Spleen (tissue), 11 donors: ENCODE results near the gene SCGB1A1. TPM values are rescaled to one million over a fixed set of nuclear protein-coding genes. Genes with fewer than 3 reads are reported as not detected.
"Not testable (repeated sequence)": the region's sequence is repeated elsewhere in the genome, so short reads cannot be mapped to it uniquely, and the experiment has no call there.

Experiments used
- DNase-seq: peaks from one replicate; pipeline ENCODE4 v3.0.0-alpha.2; 2020
- H3K27ac ChIP-seq, 8 donors: fragments of 200-600 bp; sonication (generic) in 7 of 8; 1 replicate in 4 of 8; 2 replicates in 4 of 8; pipeline versions ENCODE4 v1.5.0 to v1.8.0; 2016 to 2021; ENCODE audit warnings: inconsistent platforms in 4 of 8, mild to moderate bottlenecking in 4 of 8, moderate library complexity in 1 of 8
- H3K27me3 ChIP-seq, 7 donors: fragments of 200-600 bp; sonication (generic) in 6 of 7; replicated peaks in 1 of 7; 1 replicate in 4 of 7; 2 replicates in 3 of 7; pipeline versions ENCODE4 v1.5.0 to v1.8.0; 2016 to 2021; ENCODE audit warnings: inconsistent platforms in 3 of 7, mild to moderate bottlenecking in 1 of 7
- H3K36me3 ChIP-seq, 6 donors: fragments of 200-600 bp; sonication (generic) in 5 of 6; 1 replicate in 4 of 6; 2 replicates in 2 of 6; pipeline versions ENCODE4 v1.5.0 to v1.8.0; 2016 to 2021; ENCODE audit warnings: inconsistent platforms in 2 of 6
- H3K4me1 ChIP-seq, 6 donors: fragments of 200-600 bp; sonication (generic) in 5 of 6; 1 replicate in 3 of 6; 2 replicates in 3 of 6; pipeline versions ENCODE4 v1.5.0 to v1.8.0; 2016 to 2021; ENCODE audit warnings: inconsistent platforms in 3 of 6
- H3K4me3 ChIP-seq, 8 donors: fragments of 200-600 bp; sonication (generic) in 7 of 8; 1 replicate in 4 of 8; 2 replicates in 4 of 8; pipeline versions ENCODE4 v1.5.0 to v1.8.0; 2016 to 2021; ENCODE audit warnings: inconsistent platforms in 4 of 8, mild to moderate bottlenecking in 4 of 8, moderate library complexity in 2 of 8
- H3K9me3 ChIP-seq, 8 donors: fragments of 200-600 bp; sonication (generic) in 7 of 8; 1 replicate in 4 of 8; 2 replicates in 4 of 8; pipeline versions ENCODE4 v1.5.0 to v1.8.0; 2016 to 2021; ENCODE audit warnings: inconsistent platforms in 4 of 8
- POLR2A ChIP-seq, 3 donors: fragments of 450-650 bp; IDR thresholded peaks; one replicate each; pipeline ENCODE4 v1.5.1; 2017; ENCODE audit warnings: antibody characterized with exemption in 3 of 3, mild to moderate bottlenecking in 1 of 3
- POLR2AphosphoS5 ChIP-seq, 3 donors: sonication (generic); formaldehyde crosslinking; IDR thresholded peaks; one replicate each; pipeline ENCODE4 v1.5.1; 2017; ENCODE audit warnings: antibody characterized with exemption in 3 of 3
- WGBS, 5 donors: extraction: QIAGEN DNeasy Blood & Tissue Kit in 3 of 5; methylation state at CpG; one replicate each; pipeline versions ENCODE4 v1.1.5 to v1.1.7; 2013 to 2018; 5-methylcytosine and 5-hydroxymethylcytosine counted together
- intact Hi-C: fragments of 100-400 bp; cut with DNase I; formaldehyde crosslinking; loops from one replicate; pipeline ENCODE4 v1.15.0; 2023; ENCODE audit warnings: low total_unique reads
- polyA plus RNA-seq, 3 donors: library from polyadenylated mRNA; stranded (reverse); fragments of 200-250 nt; gene quantifications; one replicate each; pipeline ENCODE4 v1.2.1, GENCODE V29; 2013
- total RNA-seq, 7 donors: library from RNA; depleted of rRNA in 3 of 7; stranded (reverse); fragments of >200 nt in 3 of 7; fragmentation: NEBNext Ultra II Directional in 4 of 7; extraction: Animal tissue kit (Norgen Biotek cat#: 25700) in 4 of 7; gene quantifications; one replicate each; pipeline versions ENCODE4 v1.1.0 to v1.2.1, GENCODE V29; 2016 to 2021
- TF ChIP-seq, protein P1 (sequence below), 11 experiments: fragments of 200-600 bp in 7 of 11; fragments of 450-650 bp in 4 of 11; sonication (generic) in 4 of 11; IDR thresholded peaks in 8 of 11; conservative IDR thresholded peaks in 3 of 11; 1 replicate in 7 of 11; 2 replicates in 4 of 11; pipeline versions ENCODE4 v1.4.0 to v1.8.0; 2016 to 2021; ENCODE audit warnings: antibody characterized with exemption in 11 of 11, inconsistent platforms in 4 of 11, mild to moderate bottlenecking in 1 of 11
- donor health status: healthy with polysubstance abuse.
- donor health status: DM: no; HTN: no; CAD: no; lungs with moderate emphysema.
- donor health status: DM: no; HTN: no; CAD: no.
- donor health status: Bipolar disorder and iron deficiency.
- donor health status: healthy.
- donor health status: DM: no; HTN: no; CAD: no.
- donor health status: DM: yes; HTN: yes; CAD: no.

SCGB1A1 gene
- total and polyA plus RNA-seq, 10 donors: 0.35 TPM; not detected in 9

DNA sequence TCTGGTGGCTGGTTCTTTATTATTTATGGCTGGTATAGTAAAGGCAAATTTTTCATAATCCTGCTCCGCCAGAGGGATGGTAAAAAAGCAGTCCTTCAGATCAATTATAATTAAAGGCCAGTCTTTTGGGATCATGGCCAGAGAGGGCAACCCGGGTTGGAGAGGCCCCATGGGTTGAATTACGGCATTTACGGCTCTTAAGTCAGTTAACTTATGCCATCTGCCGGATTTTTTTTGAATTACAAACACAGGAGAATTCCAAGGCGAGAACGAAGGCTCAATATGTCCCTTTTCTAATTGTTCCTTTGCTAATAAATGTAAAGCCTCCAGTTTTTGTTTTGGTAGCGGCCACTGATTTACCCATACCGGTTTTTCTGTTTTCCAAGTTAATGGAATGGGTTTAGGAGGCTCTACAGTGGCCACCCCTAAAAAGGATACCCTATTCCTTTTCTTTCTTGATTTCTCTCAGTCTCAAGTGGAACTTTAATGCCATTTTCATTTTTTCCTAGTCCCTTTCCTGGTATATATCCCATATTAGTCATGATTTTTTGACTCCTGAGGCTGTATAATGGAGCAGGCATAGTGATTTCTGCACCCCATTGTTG lies 40.3 kb upstream of the SCGB1A1 start:
- H3K36me3 ChIP-seq, DNase-seq, H3K27ac ChIP-seq, H3K4me3 ChIP-seq, H3K9me3 ChIP-seq, H3K27me3 ChIP-seq: not testable (repeated sequence)
- WGBS, 5 donors: 3 to 8% (median 5%) methylated on average over 9 of the region's 9 CpGs
- H3K4me1 ChIP-seq: peaks cover 0 to 18% (median 8%) of the 10 kb centered on the region in 6 donors
- TF ChIP-seq, protein P1, sequence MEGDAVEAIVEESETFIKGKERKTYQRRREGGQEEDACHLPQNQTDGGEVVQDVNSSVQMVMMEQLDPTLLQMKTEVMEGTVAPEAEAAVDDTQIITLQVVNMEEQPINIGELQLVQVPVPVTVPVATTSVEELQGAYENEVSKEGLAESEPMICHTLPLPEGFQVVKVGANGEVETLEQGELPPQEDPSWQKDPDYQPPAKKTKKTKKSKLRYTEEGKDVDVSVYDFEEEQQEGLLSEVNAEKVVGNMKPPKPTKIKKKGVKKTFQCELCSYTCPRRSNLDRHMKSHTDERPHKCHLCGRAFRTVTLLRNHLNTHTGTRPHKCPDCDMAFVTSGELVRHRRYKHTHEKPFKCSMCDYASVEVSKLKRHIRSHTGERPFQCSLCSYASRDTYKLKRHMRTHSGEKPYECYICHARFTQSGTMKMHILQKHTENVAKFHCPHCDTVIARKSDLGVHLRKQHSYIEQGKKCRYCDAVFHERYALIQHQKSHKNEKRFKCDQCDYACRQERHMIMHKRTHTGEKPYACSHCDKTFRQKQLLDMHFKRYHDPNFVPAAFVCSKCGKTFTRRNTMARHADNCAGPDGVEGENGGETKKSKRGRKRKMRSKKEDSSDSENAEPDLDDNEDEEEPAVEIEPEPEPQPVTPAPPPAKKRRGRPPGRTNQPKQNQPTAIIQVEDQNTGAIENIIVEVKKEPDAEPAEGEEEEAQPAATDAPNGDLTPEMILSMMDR (IDR thresholded peaks at IDR 0.05 in 8 of 11, conservative IDR thresholded peaks at IDR 0.05 in 3 of 11): peak in 9 of 11 experiments; percentile 18 to 75 (median 65)
- intact Hi-C loops: loop anchor here (5.0 kb wide), 1 partner anchor 36 kb away; no protein-coding TSS in a partner anchor

DNA sequence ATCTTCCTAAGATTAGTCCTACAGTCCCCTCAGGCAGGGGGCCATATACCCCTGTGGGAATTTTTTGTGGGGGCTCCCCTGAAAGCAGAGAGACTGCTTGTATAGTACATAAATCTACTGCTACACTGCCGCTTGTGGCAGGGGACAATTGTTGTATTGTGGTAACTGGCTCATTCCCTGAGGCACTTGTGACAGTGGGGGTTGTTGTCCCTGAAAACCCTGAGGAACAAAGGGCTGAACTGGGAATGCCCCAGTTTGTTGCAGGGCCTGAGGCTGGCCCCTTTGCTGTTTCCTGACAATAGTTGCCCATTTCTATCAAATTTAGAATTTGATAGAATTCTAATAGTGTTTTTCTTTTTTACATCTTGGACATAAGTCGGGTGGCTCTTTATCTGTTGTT lies 39.2 kb upstream of the SCGB1A1 start:
- H3K27me3 ChIP-seq, DNase-seq, H3K9me3 ChIP-seq, H3K36me3 ChIP-seq, H3K4me3 ChIP-seq, H3K27ac ChIP-seq: not testable (repeated sequence)
- intact Hi-C loops: loop anchor here (5.0 kb wide), 1 partner anchor 37 kb away; no protein-coding TSS in a partner anchor
- TF ChIP-seq, protein P1 (IDR thresholded peaks at IDR 0.05 in 8 of 11, conservative IDR thresholded peaks at IDR 0.05 in 3 of 11): peak in 1 of 11 experiments; percentile 9
- WGBS, 5 donors: 37 to 45% (median 40%) methylated on average over 2 of the region's 2 CpGs
- peaks cover 0 to 18% (median 8%) of the 10 kb centered on the region in 6 donors for H3K4me1 ChIP-seq

DNA sequence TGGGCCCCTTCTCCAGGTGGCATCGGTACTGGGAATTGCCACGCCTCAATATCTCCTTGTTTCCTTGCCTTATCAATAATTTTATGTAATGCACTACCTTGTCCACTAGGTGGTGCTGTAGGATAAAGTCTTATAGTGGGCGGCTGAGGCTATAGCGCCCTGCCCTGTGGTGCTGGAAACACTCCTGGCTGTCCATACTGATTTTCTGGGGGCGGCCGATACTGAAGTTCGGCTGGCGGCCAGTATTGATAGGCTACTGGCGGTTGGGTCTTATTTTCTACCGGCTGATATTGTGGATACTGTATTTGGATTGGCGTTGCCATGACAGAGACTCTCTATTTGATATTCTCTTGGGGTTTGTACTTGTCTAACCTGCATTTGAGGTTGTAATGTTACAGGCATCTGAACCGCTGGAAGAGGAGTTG lies 38.0 kb upstream of the SCGB1A1 start:
- TF ChIP-seq, protein P1 (IDR thresholded peaks at IDR 0.05 in 8 of 11, conservative IDR thresholded peaks at IDR 0.05 in 3 of 11): peak; percentile 57 to 88 (median 76)
- H3K9me3 ChIP-seq, H3K27me3 ChIP-seq, intact Hi-C loops, H3K4me3 ChIP-seq, H3K36me3 ChIP-seq, H3K27ac ChIP-seq: not testable (repeated sequence)
- peak; percentile 75 for DNase-seq
- WGBS, 5 donors: 7 to 12% (median 11%) methylated on average over 12 of the region's 12 CpGs
- H3K4me1 ChIP-seq: peaks cover 0 to 18% (median 8%) of the 10 kb centered on the region in 6 donors

DNA sequence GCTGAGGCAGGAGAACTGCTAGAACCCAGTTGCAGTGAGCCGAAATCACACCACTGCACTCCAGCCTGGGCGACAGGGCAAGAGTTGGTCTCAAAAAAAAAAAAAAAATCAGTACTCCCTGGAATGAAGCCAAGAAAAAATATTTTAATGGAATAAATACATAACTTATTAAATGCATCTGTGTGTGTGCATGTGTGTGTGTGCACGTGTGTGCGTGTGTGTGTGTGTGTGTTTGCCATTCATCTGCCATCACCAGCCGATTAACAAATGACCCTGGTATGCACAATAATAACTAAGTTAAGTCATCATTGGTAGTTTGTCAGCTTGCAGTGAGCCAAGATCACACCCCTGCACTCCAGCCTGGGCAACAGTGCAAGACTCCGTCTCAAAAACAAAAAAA lies 35.0 kb upstream of the SCGB1A1 start:
- H3K4me3 ChIP-seq: no peak overlapping the region
- no peaks in the 10 kb centered on the region for H3K9me3 ChIP-seq
- H3K27ac ChIP-seq: no peak overlapping the region
- H3K36me3 ChIP-seq: no peaks in the 10 kb centered on the region
- intact Hi-C loops: no loop called here
- peaks cover 0 to 16% (median 7%) of the 10 kb centered on the region in 6 donors for H3K4me1 ChIP-seq
- TF ChIP-seq, protein P1 (IDR thresholded peaks at IDR 0.05 in 8 of 11, conservative IDR thresholded peaks at IDR 0.05 in 3 of 11): no peak
- TF ChIP-seq POLR2AphosphoS5 (IDR thresholded peaks at IDR 0.05) (no peak), POLR2A (IDR thresholded peaks at IDR 0.05) (no peak)
- WGBS, 5 donors: 82 to 94% (median 88%) methylated on average over 6 of the region's 6 CpGs
- H3K27me3 ChIP-seq: no peaks in the 10 kb centered on the region
- no peak for DNase-seq

DNA sequence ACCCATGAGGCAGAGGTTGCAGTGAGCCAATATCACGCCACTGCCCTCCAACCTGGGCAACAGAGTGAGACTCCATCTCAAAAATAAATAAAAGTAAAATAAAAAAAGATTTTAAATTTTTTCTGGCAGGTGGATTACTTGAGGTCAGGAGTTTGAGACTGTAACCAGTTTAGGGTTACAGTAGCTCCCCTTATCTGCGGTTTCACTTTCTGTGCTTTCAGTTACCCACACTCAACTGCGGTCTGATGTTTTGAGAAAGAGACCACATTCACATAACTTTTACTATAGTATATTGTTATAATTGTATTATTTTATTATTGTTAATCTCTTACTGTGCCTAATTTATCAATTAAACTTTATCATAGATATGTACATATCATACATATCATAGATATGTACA lies 32.8 kb upstream of the SCGB1A1 start:
- H3K4me3 ChIP-seq, H3K9me3 ChIP-seq, H3K36me3 ChIP-seq, DNase-seq, H3K27me3 ChIP-seq, intact Hi-C loops, H3K4me1 ChIP-seq: not testable (repeated sequence)
- WGBS, 5 donors: 75 to 82% (median 80%) methylated on average over 3 of the region's 3 CpGs
- H3K27ac ChIP-seq: peak overlapping the region in 1 of 8 donors; percentile 8
